ENCODE measurements around the gene RUNX2. TPM values are rescaled to one million over a fixed set of nuclear protein-coding genes. Genes with fewer than 3 reads are reported as not detected.

RUNX2 gene
- total RNA-seq, 4 donors from 2014 or later = 1.4 to 40.4 (median 5.1) TPM

- Histone ChIP-seq H3K27me3 (no peaks in the 10 kb centered on the region), H3K9me3 (no peaks in the 10 kb centered on the region), H3K27ac (no peak overlapping the region), H3K4me3 (no peak overlapping the region), H3K4me1 (peaks cover 0 to 5% (median 0%) of the 10 kb centered on the region in 4 donors), H3K36me3 (no peaks in the 10 kb centered on the region)
- TF ChIP-seq CTCF (IDR thresholded peaks at IDR 0.05) (no peak), POLR2A (IDR thresholded peaks at IDR 0.05) (no peak)
- no peak for DNase-seq
Observed at GRCh38 chr6:45305546-45305945, 22.6 kb upstream of the RUNX2 start.

GRCh38 chr6:45310118-45310788 lies 17.9 kb upstream of the RUNX2 start:
- H3K27me3 ChIP-seq = no peaks in the 10 kb centered on the region
- DNase-seq = peak in 2 of 3 donors; percentile 21 to 46
- H3K36me3 ChIP-seq = no peaks in the 10 kb centered on the region
- H3K27ac ChIP-seq = no peak overlapping the region
- peaks cover 0 to 7% (median 0%) of the 10 kb centered on the region in 4 donors for H3K4me1 ChIP-seq
- TF ChIP-seq CTCF (IDR thresholded peaks at IDR 0.05) (no peak), POLR2A (IDR thresholded peaks at IDR 0.05) (no peak)
- H3K4me3 ChIP-seq = no peak overlapping the region
- no peaks in the 10 kb centered on the region for H3K9me3 ChIP-seq

- no peak for DNase-seq
- no peak overlapping the region for H3K4me3 ChIP-seq
- peaks cover 0 to 7% (median 0%) of the 10 kb centered on the region in 4 donors for H3K4me1 ChIP-seq
- no peak overlapping the region for H3K27ac ChIP-seq
- no peak for TF ChIP-seq POLR2A (IDR thresholded peaks at IDR 0.05)
- TF ChIP-seq CTCF (IDR thresholded peaks at IDR 0.05) = no peak
- H3K27me3 ChIP-seq = no peaks in the 10 kb centered on the region
- no peaks in the 10 kb centered on the region for H3K9me3 ChIP-seq
- H3K36me3 ChIP-seq = no peaks in the 10 kb centered on the region
Observed at GRCh38 chr6:45314146-45314545, 14.0 kb upstream of the RUNX2 start.

GRCh38 chr6:45320349-45320748 lies 7.8 kb upstream of the RUNX2 start:
- no peaks in the 10 kb centered on the region for H3K36me3 ChIP-seq
- H3K27ac ChIP-seq = no peak overlapping the region
- no peaks in the 10 kb centered on the region for H3K4me1 ChIP-seq
- TF ChIP-seq CTCF (IDR thresholded peaks at IDR 0.05) (no peak), POLR2A (IDR thresholded peaks at IDR 0.05) (no peak)
- H3K4me3 ChIP-seq = no peak overlapping the region
- H3K9me3 ChIP-seq = no peaks in the 10 kb centered on the region
- no peak for DNase-seq
- no peaks in the 10 kb centered on the region for H3K27me3 ChIP-seq

GRCh38 chr6:45323656-45324224 lies 4.4 kb upstream of the RUNX2 start:
- no peaks in the 10 kb centered on the region for H3K4me1 ChIP-seq
- no peak for DNase-seq
- no peak overlapping the region for H3K4me3 ChIP-seq
- no peaks in the 10 kb centered on the region for H3K36me3 ChIP-seq
- TF ChIP-seq CTCF (IDR thresholded peaks at IDR 0.05) = no peak
- TF ChIP-seq POLR2A (IDR thresholded peaks at IDR 0.05) = no peak
- no peak overlapping the region for H3K27ac ChIP-seq
- H3K9me3 ChIP-seq = no peaks in the 10 kb centered on the region
- no peaks in the 10 kb centered on the region for H3K27me3 ChIP-seq

Data from Peyer's patch (tissue), 4 donors.